ENCODE data around the gene SPINT4.
"Not testable (repeated sequence)": the region's sequence is repeated elsewhere in the genome, so short reads cannot be mapped to it uniquely, and the experiment has no call there.

Gene SPINT4

GRCh38 chr20:45745015-45745414 lies 22.9 kb downstream of the SPINT4 start:
- no peak for ATAC-seq
- TF ChIP-seq RARB (CRISPR knock-in tag; IDR thresholded peaks at IDR 0.05): no peak

DNA sequence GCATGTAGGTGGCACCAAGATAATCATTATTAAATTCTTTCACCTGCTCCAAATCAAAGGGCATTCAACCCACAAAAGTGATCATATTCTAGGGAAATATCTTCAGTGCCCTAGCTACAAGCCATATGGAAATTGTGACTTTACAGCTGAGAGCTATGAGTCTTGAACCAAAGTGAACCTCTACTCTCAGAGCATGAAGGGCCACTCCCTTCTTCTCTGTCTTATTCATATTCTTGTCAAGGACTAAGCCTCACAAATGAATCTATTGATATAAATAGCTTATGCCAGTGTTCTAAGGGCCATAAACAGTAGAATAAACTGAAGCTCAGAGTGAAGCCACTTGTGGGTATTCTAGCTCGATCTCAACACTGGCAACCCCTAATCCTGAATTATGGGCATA lies 29.6 kb downstream of the SPINT4 start:
- TF ChIP-seq ISL1 (CRISPR knock-in tag; IDR thresholded peaks at IDR 0.05) (no peak), ZFP30 (CRISPR knock-in tag; IDR thresholded peaks at IDR 0.05) (no peak), CREB5 (CRISPR knock-in tag; IDR thresholded peaks at IDR 0.05; ENCODE audit: low read depth) (no peak), CSDC2 (CRISPR knock-in tag; IDR thresholded peaks at IDR 0.05) (no peak), ZC3H10 (CRISPR knock-in tag; IDR thresholded peaks at IDR 0.05) (no peak), ZNF565 (CRISPR knock-in tag; conservative IDR thresholded peaks at IDR 0.05; ENCODE audit: low read depth) (no peak), ESRRG (CRISPR knock-in tag; IDR thresholded peaks at IDR 0.05) (no peak), ARNTL (CRISPR knock-in tag; IDR thresholded peaks at IDR 0.05; ENCODE audit: borderline replicate concordance, low read depth) (no peak)
- TF ChIP-seq, protein P1, sequence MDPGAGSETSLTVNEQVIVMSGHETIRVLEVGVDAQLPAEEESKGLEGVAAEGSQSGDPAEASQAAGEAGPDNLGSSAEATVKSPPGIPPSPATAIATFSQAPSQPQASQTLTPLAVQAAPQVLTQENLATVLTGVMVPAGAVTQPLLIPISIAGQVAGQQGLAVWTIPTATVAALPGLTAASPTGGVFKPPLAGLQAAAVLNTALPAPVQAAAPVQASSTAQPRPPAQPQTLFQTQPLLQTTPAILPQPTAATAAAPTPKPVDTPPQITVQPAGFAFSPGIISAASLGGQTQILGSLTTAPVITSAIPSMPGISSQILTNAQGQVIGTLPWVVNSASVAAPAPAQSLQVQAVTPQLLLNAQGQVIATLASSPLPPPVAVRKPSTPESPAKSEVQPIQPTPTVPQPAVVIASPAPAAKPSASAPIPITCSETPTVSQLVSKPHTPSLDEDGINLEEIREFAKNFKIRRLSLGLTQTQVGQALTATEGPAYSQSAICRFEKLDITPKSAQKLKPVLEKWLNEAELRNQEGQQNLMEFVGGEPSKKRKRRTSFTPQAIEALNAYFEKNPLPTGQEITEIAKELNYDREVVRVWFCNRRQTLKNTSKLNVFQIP (CRISPR knock-in tag; IDR thresholded peaks at IDR 0.05; ENCODE audit: borderline replicate concordance, low read depth): no peak
- no peak for ATAC-seq

DNA sequence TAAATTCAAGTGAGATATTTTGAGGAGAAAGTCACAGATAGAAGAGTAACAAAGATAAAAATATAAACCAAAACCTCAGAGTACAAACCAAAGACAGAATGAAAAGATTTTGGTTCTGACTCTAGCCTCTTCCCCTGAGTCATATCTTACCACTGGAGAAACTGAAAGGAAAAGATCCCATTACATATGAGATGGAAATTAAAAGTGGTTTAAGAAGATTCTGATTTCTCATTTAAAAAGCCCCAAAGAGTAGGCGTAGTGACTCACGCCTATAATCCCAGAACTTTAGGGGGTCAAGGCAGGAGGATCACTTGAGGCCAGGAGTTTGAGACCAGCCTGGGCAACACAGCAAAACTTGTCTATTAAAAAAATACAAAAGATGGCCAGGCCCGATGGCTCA lies 30.6 kb downstream of the SPINT4 start:
- ATAC-seq: no peak
- TF ChIP-seq, protein P1 (CRISPR knock-in tag; IDR thresholded peaks at IDR 0.05; ENCODE audit: borderline replicate concordance, low read depth): no peak
- TF ChIP-seq GLIS3 (CRISPR knock-in tag; IDR thresholded peaks at IDR 0.05) (no peak), ZC3H10 (CRISPR knock-in tag; IDR thresholded peaks at IDR 0.05) (no peak), PATZ1 (CRISPR knock-in tag; IDR thresholded peaks at IDR 0.05; ENCODE audit: borderline replicate concordance) (no peak), ESRRG (CRISPR knock-in tag; IDR thresholded peaks at IDR 0.05) (no peak), ZNF565 (CRISPR knock-in tag; conservative IDR thresholded peaks at IDR 0.05; ENCODE audit: low read depth) (no peak), OSR1 (CRISPR knock-in tag; IDR thresholded peaks at IDR 0.05) (no peak), ISL1 (CRISPR knock-in tag; IDR thresholded peaks at IDR 0.05) (no peak), ZFP30 (CRISPR knock-in tag; IDR thresholded peaks at IDR 0.05) (no peak), RARB (CRISPR knock-in tag; IDR thresholded peaks at IDR 0.05) (no peak), ZFP3 (CRISPR knock-in tag; IDR thresholded peaks at IDR 0.05) (no peak), PPARA (CRISPR knock-in tag; IDR thresholded peaks at IDR 0.05; ENCODE audit: borderline replicate concordance) (no peak), TOX (CRISPR knock-in tag; IDR thresholded peaks at IDR 0.05; ENCODE audit: borderline replicate concordance) (no peak), CSDC2 (CRISPR knock-in tag; IDR thresholded peaks at IDR 0.05) (no peak), SNAI2 (CRISPR knock-in tag; IDR thresholded peaks at IDR 0.05) (no peak), BACH2 (CRISPR knock-in tag; IDR thresholded peaks at IDR 0.05; ENCODE audit: borderline replicate concordance) (no peak), ARNTL (CRISPR knock-in tag; IDR thresholded peaks at IDR 0.05; ENCODE audit: borderline replicate concordance, low read depth) (no peak)
- TF ChIP-seq, protein P2, sequence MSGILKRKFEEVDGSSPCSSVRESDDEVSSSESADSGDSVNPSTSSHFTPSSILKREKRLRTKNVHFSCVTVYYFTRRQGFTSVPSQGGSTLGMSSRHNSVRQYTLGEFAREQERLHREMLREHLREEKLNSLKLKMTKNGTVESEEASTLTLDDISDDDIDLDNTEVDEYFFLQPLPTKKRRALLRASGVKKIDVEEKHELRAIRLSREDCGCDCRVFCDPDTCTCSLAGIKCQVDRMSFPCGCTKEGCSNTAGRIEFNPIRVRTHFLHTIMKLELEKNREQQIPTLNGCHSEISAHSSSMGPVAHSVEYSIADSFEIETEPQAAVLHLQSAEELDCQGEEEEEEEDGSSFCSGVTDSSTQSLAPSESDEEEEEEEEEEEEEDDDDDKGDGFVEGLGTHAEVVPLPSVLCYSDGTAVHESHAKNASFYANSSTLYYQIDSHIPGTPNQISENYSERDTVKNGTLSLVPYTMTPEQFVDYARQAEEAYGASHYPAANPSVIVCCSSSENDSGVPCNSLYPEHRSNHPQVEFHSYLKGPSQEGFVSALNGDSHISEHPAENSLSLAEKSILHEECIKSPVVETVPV (CRISPR knock-in tag; IDR thresholded peaks at IDR 0.05): no peak

DNA sequence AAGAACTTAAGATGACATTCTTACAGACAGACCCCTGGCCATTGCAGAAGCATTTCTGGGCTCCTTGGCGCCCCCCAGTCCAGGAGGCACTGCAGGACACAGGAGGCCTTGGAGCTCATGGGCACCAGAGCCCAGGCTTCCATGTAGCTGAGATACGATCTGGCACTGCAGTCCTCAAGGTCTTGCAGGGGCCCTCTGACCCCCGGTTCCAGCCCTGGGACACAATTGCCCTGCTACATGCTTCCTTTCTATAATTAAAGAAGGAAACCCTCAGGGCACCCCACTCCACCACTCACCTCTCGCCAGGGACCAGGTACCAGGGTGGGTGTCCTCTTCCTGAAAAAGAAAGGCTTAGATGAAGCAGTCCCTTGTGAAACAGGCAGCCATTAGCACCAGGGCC lies 35.9 kb downstream of the SPINT4 start:
- no peak for ATAC-seq
- TF ChIP-seq ARNTL (CRISPR knock-in tag; IDR thresholded peaks at IDR 0.05; ENCODE audit: borderline replicate concordance, low read depth) (no peak), TOX (CRISPR knock-in tag; IDR thresholded peaks at IDR 0.05; ENCODE audit: borderline replicate concordance) (no peak), GLIS3 (CRISPR knock-in tag; IDR thresholded peaks at IDR 0.05) (no peak), ISL1 (CRISPR knock-in tag; IDR thresholded peaks at IDR 0.05) (no peak)
- TF ChIP-seq, protein P3, sequence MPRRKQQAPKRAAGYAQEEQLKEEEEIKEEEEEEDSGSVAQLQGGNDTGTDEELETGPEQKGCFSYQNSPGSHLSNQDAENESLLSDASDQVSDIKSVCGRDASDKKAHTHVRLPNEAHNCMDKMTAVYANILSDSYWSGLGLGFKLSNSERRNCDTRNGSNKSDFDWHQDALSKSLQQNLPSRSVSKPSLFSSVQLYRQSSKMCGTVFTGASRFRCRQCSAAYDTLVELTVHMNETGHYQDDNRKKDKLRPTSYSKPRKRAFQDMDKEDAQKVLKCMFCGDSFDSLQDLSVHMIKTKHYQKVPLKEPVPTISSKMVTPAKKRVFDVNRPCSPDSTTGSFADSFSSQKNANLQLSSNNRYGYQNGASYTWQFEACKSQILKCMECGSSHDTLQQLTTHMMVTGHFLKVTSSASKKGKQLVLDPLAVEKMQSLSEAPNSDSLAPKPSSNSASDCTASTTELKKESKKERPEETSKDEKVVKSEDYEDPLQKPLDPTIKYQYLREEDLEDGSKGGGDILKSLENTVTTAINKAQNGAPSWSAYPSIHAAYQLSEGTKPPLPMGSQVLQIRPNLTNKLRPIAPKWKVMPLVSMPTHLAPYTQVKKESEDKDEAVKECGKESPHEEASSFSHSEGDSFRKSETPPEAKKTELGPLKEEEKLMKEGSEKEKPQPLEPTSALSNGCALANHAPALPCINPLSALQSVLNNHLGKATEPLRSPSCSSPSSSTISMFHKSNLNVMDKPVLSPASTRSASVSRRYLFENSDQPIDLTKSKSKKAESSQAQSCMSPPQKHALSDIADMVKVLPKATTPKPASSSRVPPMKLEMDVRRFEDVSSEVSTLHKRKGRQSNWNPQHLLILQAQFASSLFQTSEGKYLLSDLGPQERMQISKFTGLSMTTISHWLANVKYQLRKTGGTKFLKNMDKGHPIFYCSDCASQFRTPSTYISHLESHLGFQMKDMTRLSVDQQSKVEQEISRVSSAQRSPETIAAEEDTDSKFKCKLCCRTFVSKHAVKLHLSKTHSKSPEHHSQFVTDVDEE (CRISPR knock-in tag; IDR thresholded peaks at IDR 0.05): no peak

- ATAC-seq: not testable (repeated sequence)
These were observed 37.8 kb downstream of the SPINT4 start for GRCh38 chr20:45759921-45760320.

DNA sequence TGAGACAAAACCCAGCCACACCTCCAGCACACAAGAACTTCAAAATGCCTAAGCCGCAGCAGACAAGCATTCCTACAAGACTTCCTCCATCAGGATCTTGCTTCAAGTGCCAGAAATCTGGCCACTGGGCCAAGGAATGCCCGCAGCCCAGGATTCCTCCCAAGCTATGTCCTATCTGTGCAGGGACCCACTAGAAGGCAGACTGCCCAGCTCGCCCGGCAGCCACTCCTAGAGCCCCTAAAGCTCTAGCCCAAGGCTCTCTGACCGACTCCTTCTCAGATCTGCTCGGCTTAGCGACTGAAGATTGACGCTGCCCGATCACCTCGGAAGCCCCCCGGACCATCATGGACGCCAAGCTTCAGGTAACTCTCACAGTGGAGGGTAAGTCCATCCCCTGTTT lies 39.8 kb downstream of the SPINT4 start:
- not testable (repeated sequence) for ATAC-seq

DNA sequence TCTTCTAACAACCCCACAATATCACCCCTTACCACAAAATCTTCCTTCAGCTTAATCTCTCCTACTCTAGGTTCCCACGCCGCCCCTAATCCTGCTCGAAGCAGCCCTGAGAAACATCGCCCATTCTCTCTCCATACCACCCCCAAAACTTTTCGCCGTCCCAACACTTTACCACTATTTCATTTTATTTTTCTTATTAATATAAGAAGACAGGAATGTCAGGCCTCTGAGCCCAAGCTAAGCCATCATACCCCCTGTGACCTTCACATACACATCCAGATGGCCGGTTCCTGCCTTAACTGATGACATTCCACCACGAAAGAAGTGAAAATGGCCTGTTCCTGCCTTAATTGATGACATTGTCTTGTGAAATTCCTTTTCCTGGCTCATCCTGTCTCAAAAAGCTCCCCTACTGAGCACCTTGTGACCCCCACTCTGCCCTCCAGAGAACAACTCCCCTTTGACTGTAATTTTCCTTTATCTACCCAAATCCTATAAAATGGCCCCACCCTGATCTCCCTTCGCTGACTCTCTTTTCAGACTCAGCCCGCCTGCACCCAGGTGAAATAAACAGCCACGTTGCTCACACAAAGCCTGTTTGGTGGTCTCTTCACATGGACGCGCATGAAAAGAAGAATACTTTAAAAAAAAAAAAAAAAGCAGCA lies 42.6 kb downstream of the SPINT4 start:
- ATAC-seq: not testable (repeated sequence)
